ENCODE data around the gene ZNF621.
"Not testable (repeated sequence)": the region's sequence is repeated elsewhere in the genome, so short reads cannot be mapped to it uniquely, and the experiment has no call there.

Gene ZNF621

DNA sequence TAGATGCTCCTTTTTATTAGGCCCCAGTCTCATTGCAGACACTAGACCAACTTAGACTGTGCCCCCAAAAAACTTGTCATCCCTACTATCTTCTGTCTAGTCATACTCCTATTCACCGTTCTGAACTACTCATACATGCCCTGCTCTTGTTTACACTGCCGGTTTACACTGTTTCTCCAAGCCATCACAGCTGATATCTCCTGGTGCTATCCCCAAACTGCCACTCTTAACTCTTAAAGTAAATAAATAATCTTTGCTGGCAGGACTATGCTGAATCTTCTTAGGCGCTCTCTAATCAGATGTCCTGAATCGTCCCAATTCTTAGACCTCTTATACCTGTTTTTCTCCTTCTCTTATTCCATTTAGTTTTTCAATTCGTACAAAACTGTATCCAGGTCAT lies 40.9 kb downstream of the ZNF621 start:
- not testable (repeated sequence) for ATAC-seq (replicated peaks)

DNA sequence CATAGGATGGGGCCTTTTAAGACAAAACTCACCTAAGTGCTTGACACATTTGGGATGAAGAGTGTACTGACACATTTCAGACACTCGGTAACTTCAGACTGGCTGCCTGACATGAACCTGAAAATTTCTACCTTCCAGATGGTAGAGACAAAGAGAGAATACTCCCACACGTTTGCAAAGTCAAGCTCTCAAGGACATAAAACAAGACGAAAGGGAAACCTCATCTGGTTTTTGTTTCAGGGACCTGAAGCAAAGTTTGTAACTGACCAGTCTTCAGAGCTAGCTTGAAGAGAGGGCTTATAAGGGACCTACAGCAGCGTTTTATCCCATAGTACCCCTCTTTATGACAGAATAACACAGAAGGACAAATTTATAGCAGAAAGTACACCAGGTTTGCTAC lies 41.9 kb downstream of the ZNF621 start:
- H3K4me1 Mint-ChIP-seq (ENCODE audit: low read depth in 2 of 2), result no peaks in the 10 kb centered on the region
- H3K4me3 Mint-ChIP-seq, result no peak overlapping the region
- no peak overlapping the region for H3K27ac Mint-ChIP-seq
- ATAC-seq (replicated peaks) (no peak), DNase-seq (no peak)
- H3K36me3 Mint-ChIP-seq (ENCODE audit: insufficient read depth), result no peaks in the 10 kb centered on the region
- no peaks in the 10 kb centered on the region for H3K9me3 Mint-ChIP-seq
- peaks cover 6 to 18% of the 10 kb centered on the region in 2 donors for H3K27me3 Mint-ChIP-seq

More for the DNA sequence above, 40.9 kb downstream of the ZNF621 start:
- H3K9me3 Mint-ChIP-seq; H3K4me1 Mint-ChIP-seq (ENCODE audit: low read depth in 2 of 2); DNase-seq; H3K27ac Mint-ChIP-seq; H3K4me3 Mint-ChIP-seq; H3K36me3 Mint-ChIP-seq (ENCODE audit: insufficient read depth): not testable (repeated sequence)
- peaks cover 6 to 26% of the 10 kb centered on the region in 2 donors for H3K27me3 Mint-ChIP-seq

- peaks cover 6 to 17% of the 10 kb centered on the region in 2 donors for H3K27me3 Mint-ChIP-seq
- no peak for ATAC-seq (replicated peaks)
- no peak overlapping the region for H3K27ac Mint-ChIP-seq
- no peak for DNase-seq
- no peaks in the 10 kb centered on the region for H3K9me3 Mint-ChIP-seq
- no peaks in the 10 kb centered on the region for H3K36me3 Mint-ChIP-seq (ENCODE audit: insufficient read depth)
- no peaks in the 10 kb centered on the region for H3K4me1 Mint-ChIP-seq (ENCODE audit: low read depth in 2 of 2)
- H3K4me3 Mint-ChIP-seq, result no peak overlapping the region
These were observed 47.8 kb downstream of the ZNF621 start for GRCh38 chr3:40572588-40572987.

GRCh38 chr3:40574050-40574449 lies 49.3 kb downstream of the ZNF621 start:
- Mint-ChIP-seq H3K4me1 (ENCODE audit: low read depth in 2 of 2) (no peaks in the 10 kb centered on the region), H3K9me3 (no peaks in the 10 kb centered on the region), H3K27me3 (peaks cover 6 to 23% of the 10 kb centered on the region in 2 donors), H3K4me3 (no peak overlapping the region), H3K36me3 (ENCODE audit: insufficient read depth) (no peaks in the 10 kb centered on the region), H3K27ac (no peak overlapping the region)
- DNase-seq (no peak), ATAC-seq (replicated peaks) (no peak)

GRCh38 chr3:40574661-40575060 lies 49.9 kb downstream of the ZNF621 start:
- Mint-ChIP-seq H3K4me1 (ENCODE audit: low read depth in 2 of 2) (peaks cover 0 to under 1% of the 10 kb centered on the region in 2 donors), H3K9me3 (no peaks in the 10 kb centered on the region), H3K27ac (no peak overlapping the region), H3K4me3 (no peak overlapping the region), H3K36me3 (ENCODE audit: insufficient read depth) (no peaks in the 10 kb centered on the region), H3K27me3 (peaks cover 9 to 28% of the 10 kb centered on the region in 2 donors)
- ATAC-seq (replicated peaks) (no peak), DNase-seq (no peak)

GRCh38 chr3:40576396-40576795 lies 51.6 kb downstream of the ZNF621 start:
- H3K4me1 Mint-ChIP-seq (ENCODE audit: low read depth in 2 of 2), result peaks cover 0 to 3% of the 10 kb centered on the region in 2 donors
- H3K9me3 Mint-ChIP-seq, result no peaks in the 10 kb centered on the region
- ATAC-seq (replicated peaks) (no peak), DNase-seq (no peak)
- no peak overlapping the region for H3K4me3 Mint-ChIP-seq
- peaks cover 6 to 38% of the 10 kb centered on the region in 2 donors for H3K27me3 Mint-ChIP-seq
- H3K27ac Mint-ChIP-seq, result no peak overlapping the region
- H3K36me3 Mint-ChIP-seq (ENCODE audit: insufficient read depth), result no peaks in the 10 kb centered on the region

- no peak overlapping the region for H3K4me3 Mint-ChIP-seq
- no peak overlapping the region for H3K27ac Mint-ChIP-seq
- H3K36me3 Mint-ChIP-seq (ENCODE audit: insufficient read depth), result no peaks in the 10 kb centered on the region
- no peaks in the 10 kb centered on the region for H3K9me3 Mint-ChIP-seq
- H3K4me1 Mint-ChIP-seq (ENCODE audit: low read depth in 2 of 2), result peaks cover 0 to 8% of the 10 kb centered on the region in 2 donors
- ATAC-seq (replicated peaks), result peak; percentile 63
- DNase-seq, result peak; percentile 47 to 56 (median 49)
- H3K27me3 Mint-ChIP-seq, result peaks cover 6 to 38% of the 10 kb centered on the region in 2 donors
These were observed 55.8 kb downstream of the ZNF621 start for GRCh38 chr3:40580494-40581091.

DNA sequence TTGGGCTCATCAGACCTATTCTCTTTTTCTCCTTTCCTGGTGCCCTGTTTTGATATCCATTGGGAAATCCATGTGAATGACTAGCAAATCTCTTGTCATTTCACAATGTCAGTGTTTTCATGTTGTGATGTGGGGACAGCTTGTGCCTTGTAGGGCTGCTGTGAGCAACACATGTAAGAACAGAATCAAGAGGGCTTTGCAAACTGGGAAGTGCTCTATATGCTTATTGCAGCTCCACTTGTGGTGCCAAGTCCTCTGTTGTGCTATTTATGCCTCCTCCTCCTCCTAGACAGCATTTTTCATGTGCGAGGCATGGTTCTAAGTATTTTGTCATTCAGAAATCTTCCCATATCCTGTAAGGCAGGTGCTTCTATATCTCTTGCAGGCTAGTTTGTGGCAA lies 56.4 kb downstream of the ZNF621 start:
- H3K9me3 Mint-ChIP-seq, result no peaks in the 10 kb centered on the region
- H3K27ac Mint-ChIP-seq, result no peak overlapping the region
- no peaks in the 10 kb centered on the region for H3K36me3 Mint-ChIP-seq (ENCODE audit: insufficient read depth)
- peaks cover 0 to 8% of the 10 kb centered on the region in 2 donors for H3K4me1 Mint-ChIP-seq (ENCODE audit: low read depth in 2 of 2)
- DNase-seq (no peak), ATAC-seq (replicated peaks) (no peak)
- H3K27me3 Mint-ChIP-seq, result peaks cover 6 to 38% of the 10 kb centered on the region in 2 donors
- no peak overlapping the region for H3K4me3 Mint-ChIP-seq

DNA sequence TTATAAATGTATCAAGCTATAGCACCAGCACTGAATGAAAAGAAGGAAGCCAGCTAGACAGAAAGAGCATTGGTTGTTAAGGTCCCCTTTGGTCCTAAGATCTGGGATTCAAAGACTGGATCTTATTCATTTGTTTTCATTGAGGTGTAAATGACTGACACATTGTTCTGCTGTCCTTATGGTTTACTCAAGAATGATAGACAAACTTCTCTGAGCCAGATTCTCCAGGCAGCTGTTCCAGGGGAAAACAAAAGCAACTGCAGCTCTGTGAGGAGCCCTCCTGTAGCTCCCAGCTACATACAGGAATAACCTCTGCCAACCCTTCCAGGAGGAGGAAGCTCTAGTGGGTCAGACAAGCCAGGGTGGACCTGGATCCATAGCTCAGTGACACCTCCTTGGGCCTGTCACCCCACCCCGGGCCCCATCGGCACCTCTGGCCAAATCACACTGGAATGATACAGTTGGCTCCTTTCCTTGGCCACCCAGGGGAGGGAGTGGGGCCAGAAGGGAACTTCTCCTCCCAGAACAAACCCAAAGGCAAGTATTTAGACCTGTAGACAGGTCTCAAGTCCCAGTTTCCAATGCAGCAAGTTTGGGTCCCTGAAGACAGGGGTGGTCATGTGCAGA lies 57.8 kb downstream of the ZNF621 start:
- Mint-ChIP-seq H3K4me3 (no peak overlapping the region), H3K9me3 (no peaks in the 10 kb centered on the region), H3K36me3 (ENCODE audit: insufficient read depth) (no peaks in the 10 kb centered on the region), H3K27ac (no peak overlapping the region), H3K4me1 (ENCODE audit: low read depth in 2 of 2) (peaks cover 0 to 8% of the 10 kb centered on the region in 2 donors), H3K27me3 (peaks cover 6 to 38% of the 10 kb centered on the region in 2 donors)
- no peak for DNase-seq
- ATAC-seq (replicated peaks), result no peak

DNA sequence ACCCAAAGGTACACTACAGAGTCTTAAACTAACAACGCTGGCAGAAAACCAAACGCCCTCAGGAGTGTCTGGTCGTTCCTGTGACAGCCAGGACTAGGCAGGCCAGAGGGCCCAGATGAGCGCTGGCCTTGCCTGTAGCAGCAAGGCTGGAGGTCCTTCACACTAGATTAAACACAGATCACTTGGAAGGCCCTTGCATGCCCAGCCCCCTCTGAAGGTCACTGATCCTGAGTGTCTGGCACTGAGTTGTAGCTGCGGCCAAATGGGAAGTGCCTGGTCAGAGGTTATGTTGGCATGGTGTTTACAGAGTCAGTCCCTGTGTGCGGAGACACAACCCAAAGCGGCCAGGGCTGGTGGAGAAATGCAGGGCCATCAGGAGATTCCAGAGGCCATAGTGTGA lies 58.9 kb downstream of the ZNF621 start:
- ATAC-seq (replicated peaks), result no peak
- no peaks in the 10 kb centered on the region for H3K36me3 Mint-ChIP-seq (ENCODE audit: insufficient read depth)
- H3K4me3 Mint-ChIP-seq, result no peak overlapping the region
- peaks cover 6 to 32% of the 10 kb centered on the region in 2 donors for H3K27me3 Mint-ChIP-seq
- no peaks in the 10 kb centered on the region for H3K9me3 Mint-ChIP-seq
- DNase-seq, result no peak
- no peak overlapping the region for H3K27ac Mint-ChIP-seq
- peaks cover 0 to 8% of the 10 kb centered on the region in 2 donors for H3K4me1 Mint-ChIP-seq (ENCODE audit: low read depth in 2 of 2)

DNA sequence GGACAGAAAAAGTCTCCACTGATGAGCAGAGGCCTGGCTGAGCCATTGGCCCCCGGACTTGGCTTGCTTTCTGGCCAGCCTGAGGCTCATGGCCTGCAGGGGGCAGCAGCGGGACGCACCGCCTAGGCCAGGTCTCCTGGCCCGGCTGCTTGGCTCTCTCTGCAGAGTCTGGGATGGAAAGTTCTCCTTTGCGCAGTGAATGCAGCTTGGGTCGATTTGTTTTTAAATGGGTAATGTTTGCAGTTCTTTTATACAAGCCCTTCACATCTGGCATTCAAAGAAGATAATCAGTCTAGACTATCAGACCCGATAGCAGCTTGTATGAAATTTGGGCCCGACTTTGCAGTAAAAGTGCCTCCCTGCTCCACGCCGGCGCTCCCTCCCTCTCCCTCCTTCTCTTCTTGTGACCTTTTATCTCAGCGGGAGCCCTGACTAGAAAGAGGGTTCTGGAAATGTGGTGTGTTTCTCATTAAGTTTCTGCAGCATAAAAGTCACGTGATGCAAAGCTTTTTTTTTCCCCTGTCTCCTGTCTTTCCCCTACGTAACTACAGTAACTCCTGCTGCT lies 59.9 kb downstream of the ZNF621 start:
- peak; percentile 69 for ATAC-seq (replicated peaks)
- H3K4me1 Mint-ChIP-seq (ENCODE audit: low read depth in 2 of 2), result peaks cover 0 to 7% of the 10 kb centered on the region in 2 donors
- DNase-seq, result peak; percentile 60 to 69 (median 66)
- H3K27me3 Mint-ChIP-seq, result peaks cover 3 to 33% of the 10 kb centered on the region in 2 donors
- H3K27ac Mint-ChIP-seq, result no peak overlapping the region
- H3K36me3 Mint-ChIP-seq (ENCODE audit: insufficient read depth), result no peaks in the 10 kb centered on the region
- H3K9me3 Mint-ChIP-seq, result no peaks in the 10 kb centered on the region
- H3K4me3 Mint-ChIP-seq, result no peak overlapping the region

DNA sequence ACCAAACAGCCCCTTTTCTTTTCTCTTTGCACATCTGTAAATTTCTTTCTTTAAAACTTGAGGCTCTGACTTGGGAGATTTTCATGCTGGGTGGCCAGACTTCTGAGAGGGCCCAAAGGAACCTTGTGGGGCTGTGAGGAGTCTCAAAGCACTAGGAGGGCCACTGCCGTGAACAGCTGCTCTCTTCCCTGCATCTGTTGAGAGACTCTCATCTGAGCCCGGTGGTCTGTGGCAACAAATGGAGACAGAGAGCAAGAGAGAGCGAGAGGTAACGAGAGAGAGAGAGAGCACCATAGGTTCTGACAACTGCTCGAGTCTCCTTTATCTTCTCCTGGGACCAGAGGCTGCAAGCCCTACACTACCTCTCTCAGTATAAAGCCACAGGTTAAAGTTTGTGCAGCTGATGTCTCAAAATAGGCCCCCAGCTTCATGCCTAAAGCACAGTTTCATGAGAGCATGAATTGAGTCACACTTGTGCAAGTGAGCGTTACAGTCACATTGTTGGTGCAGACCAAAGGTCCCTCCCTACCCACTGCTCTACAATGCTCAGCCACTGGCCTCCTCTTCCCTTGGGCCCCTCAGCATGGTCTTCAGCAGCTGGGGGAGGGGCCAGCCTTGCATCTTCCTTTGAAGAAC lies 60.7 kb downstream of the ZNF621 start:
- peaks cover 0 to 5% of the 10 kb centered on the region in 2 donors for H3K4me1 Mint-ChIP-seq (ENCODE audit: low read depth in 2 of 2)
- ATAC-seq (replicated peaks), result no peak
- no peak overlapping the region for H3K27ac Mint-ChIP-seq
- peaks cover 0 to 29% of the 10 kb centered on the region in 2 donors for H3K27me3 Mint-ChIP-seq
- no peak overlapping the region for H3K4me3 Mint-ChIP-seq
- no peaks in the 10 kb centered on the region for H3K9me3 Mint-ChIP-seq
- no peaks in the 10 kb centered on the region for H3K36me3 Mint-ChIP-seq (ENCODE audit: insufficient read depth)
- DNase-seq, result no peak

GRCh38 chr3:40586901-40587300 lies 62.1 kb downstream of the ZNF621 start:
- DNase-seq (no peak), ATAC-seq (replicated peaks) (no peak)
- Mint-ChIP-seq H3K27me3 (peaks cover 0 to 31% of the 10 kb centered on the region in 2 donors), H3K36me3 (ENCODE audit: insufficient read depth) (no peaks in the 10 kb centered on the region), H3K27ac (no peak overlapping the region), H3K4me3 (no peak overlapping the region), H3K9me3 (no peaks in the 10 kb centered on the region), H3K4me1 (ENCODE audit: low read depth in 2 of 2) (peaks cover 0 to 5% of the 10 kb centered on the region in 2 donors)
